ENCODE results near the gene RABL6.
"Not testable (repeated sequence)": the region's sequence is repeated elsewhere in the genome, so short reads cannot be mapped to it uniquely, and the experiment has no call there.

The RABL6 gene

DNA sequence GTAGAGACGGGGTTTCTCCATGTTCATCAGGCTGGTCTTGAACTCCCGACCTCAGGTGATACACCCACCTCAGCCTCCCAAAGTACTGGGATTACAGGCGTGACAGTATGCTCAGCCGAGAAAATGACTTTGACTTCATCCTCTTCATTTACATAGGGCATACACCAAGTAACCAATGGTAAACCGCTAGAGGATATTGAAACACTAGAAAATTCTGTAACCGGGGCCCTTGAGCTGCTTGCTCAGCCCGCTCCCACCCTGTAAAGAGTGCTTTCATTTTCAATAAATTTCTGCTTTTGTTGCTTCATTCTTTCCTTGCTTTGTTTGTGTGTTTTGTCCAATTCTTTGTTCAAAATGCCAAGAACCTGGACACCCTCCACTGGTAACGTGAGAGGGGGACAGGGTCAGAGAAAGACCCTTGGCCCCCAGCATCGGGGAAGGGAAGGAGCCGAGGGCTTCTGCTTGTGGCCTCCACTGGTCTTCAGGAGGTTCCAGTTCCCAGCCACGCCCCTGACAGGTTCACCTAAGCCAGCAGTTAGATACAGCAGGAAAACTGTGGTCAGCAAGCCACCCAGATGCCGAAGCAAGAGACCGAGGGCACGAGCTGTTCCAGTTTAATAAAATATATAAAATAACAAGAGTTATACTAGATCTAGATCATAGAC, 41.9 kb upstream of the RABL6 start:
- not testable (repeated sequence) for H2AFZ ChIP-seq (ENCODE audit: low read depth, low read length); H3K27me3 ChIP-seq (ENCODE audit: insufficient read depth, low read length); H3K4me3 ChIP-seq (ENCODE audit: low read length); H3K9me3 ChIP-seq (ENCODE audit: low read length); H3K36me3 ChIP-seq (ENCODE audit: insufficient read depth, low read length); H3K4me1 ChIP-seq (ENCODE audit: insufficient read depth, low read length)

DNA sequence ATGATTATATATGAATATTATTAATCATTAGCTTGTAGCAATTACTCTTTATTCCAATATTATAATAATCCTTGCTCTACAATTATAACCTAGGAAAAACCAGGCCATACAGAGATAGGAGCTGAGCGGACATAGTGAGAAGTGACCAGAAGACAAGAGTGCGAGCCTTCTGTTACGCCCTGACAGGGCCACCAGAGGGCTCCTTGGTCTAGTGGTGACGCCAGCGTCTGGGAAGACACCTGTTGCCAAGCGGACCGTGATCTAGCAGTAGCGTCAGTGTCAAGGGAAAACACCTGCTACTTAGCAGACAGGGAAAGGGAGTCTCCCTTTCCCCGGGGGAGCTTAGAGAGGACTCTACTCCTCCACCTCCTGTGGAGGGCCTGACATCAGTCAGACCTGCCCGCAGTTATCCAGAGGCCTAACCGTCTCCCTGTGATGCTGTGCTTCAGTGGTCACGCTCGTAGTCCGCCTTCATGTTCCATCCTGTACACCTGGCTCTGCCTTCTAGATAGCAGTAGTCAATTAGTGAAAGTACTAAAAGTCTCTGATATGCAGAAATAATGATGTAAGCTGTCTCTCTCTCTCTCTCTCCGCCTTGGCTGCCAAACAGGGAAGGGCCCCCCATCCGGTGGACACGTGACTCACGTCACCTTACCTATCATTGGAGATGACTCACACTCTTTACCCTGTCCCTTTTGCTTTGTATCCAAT, 41.2 kb upstream of the RABL6 start:
- H3K36me3 ChIP-seq (ENCODE audit: insufficient read depth, low read length); H3K27me3 ChIP-seq (ENCODE audit: insufficient read depth, low read length); H3K4me3 ChIP-seq (ENCODE audit: low read length); H3K9me3 ChIP-seq (ENCODE audit: low read length); H2AFZ ChIP-seq (ENCODE audit: low read depth, low read length); H3K4me1 ChIP-seq (ENCODE audit: insufficient read depth, low read length): not testable (repeated sequence)

DNA sequence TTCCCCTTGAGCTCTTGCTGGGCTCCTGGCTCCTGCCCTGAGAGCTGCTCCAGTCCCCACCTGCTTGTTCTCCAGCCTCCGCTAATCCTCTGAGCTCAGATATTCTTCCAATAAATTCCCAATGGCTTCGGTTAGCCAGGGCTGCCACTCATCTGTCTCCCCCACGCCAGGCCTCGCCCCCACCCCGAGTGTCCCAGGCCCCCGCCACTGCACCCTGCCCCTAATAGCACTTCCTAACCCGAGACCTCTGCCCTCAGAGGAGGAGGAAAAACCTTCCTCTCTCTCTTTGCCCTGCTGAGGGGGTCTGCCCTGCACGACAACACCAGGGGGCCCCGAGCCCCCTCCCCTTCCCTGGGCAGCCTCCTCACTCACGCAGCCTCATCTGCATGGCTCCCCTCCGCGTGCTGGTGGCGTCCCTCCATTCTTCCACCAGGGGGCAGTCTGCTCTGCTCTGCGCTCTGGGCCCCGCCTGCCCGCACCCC, 38.0 kb upstream of the RABL6 start:
- Histone ChIP-seq H3K4me1 (ENCODE audit: insufficient read depth, low read length) (peaks cover 3% of the 10 kb centered on the region), H2AFZ (ENCODE audit: low read depth, low read length) (no peak overlapping the region), H3K4me3 (ENCODE audit: low read length) (no peak overlapping the region), H3K36me3 (ENCODE audit: insufficient read depth, low read length) (no peaks in the 10 kb centered on the region), H3K27me3 (ENCODE audit: insufficient read depth, low read length) (no peaks in the 10 kb centered on the region), H3K9me3 (ENCODE audit: low read length) (peaks cover 8% of the 10 kb centered on the region)

DNA sequence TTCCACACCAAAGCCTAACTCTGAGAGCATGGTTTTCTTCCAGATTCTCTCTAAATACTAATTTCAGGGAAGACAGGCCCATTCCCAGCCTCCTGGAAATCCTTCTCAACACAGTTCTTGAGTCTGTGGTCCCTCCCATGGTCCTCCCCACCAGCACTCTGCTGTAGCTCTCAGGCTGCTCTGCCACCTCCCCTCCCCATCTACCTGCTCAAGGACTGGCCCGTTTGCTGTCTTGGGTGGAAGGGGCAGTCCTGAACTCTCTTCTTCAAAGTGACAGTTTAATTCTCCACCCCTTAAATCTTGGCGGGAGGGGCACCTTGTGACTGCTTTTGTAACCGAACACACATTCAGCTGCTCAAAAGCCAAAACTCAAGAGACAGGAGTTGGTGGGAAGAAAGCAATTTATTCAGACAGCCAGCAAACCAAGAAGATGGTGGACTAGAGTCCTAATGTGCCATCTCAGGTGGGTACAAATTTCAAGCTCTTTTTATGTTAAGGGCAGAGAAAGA, 35.8 kb upstream of the RABL6 start:
- peaks cover 8% of the 10 kb centered on the region for H3K9me3 ChIP-seq (ENCODE audit: low read length)
- no peaks in the 10 kb centered on the region for H3K36me3 ChIP-seq (ENCODE audit: insufficient read depth, low read length)
- H3K27me3 ChIP-seq (ENCODE audit: insufficient read depth, low read length), result no peaks in the 10 kb centered on the region
- H3K4me3 ChIP-seq (ENCODE audit: low read length), result no peak overlapping the region
- no peak overlapping the region for H2AFZ ChIP-seq (ENCODE audit: low read depth, low read length)
- peaks cover 3% of the 10 kb centered on the region for H3K4me1 ChIP-seq (ENCODE audit: insufficient read depth, low read length)

DNA sequence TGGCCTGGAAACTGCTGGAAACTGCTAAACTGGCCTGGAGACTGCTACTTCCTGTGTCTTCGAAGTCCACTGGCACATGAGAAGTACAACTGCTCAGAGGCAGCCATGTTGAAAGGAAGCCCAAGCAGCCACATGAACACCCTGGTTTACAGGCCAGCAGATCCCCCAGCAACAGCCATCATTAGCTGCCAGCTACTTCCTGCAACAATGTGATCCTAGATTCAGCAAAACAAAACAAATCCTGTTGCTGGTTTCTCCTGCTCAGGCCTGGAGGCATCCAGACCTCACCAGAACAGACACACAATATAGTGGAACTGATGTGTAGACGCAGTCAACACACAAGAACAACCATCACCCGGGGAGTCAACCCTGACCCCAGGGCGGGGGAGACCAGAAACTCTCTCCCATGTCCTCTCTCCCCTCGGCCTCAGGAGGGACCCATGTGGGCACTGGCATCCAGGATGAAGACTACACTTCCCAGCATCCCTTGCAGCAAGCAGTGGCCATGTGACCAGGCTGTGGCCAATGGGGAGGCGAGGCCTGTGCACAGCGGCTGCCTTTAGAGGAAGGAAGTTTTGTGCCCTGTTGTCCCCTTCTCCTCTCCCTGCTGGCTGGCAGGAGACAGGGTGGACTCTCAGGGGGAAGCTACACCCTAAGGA, 34.2 kb upstream of the RABL6 start:
- H2AFZ ChIP-seq (ENCODE audit: low read depth, low read length), result no peak overlapping the region

GRCh38 chr9:136774416-136775045, 33.2 kb upstream of the RABL6 start:
- Histone ChIP-seq H3K36me3 (ENCODE audit: insufficient read depth, low read length) (no peaks in the 10 kb centered on the region), H3K4me1 (ENCODE audit: insufficient read depth, low read length) (peaks cover 3% of the 10 kb centered on the region), H3K4me3 (ENCODE audit: low read length) (no peak overlapping the region), H2AFZ (ENCODE audit: low read depth, low read length) (no peak overlapping the region), H3K27me3 (ENCODE audit: insufficient read depth, low read length) (no peaks in the 10 kb centered on the region), H3K9me3 (ENCODE audit: low read length) (peaks cover 8% of the 10 kb centered on the region)

More for the DNA sequence above, 34.2 kb upstream of the RABL6 start:
- Histone ChIP-seq H3K36me3 (ENCODE audit: insufficient read depth, low read length) (no peaks in the 10 kb centered on the region), H3K9me3 (ENCODE audit: low read length) (peaks cover 8% of the 10 kb centered on the region), H3K27me3 (ENCODE audit: insufficient read depth, low read length) (no peaks in the 10 kb centered on the region), H3K4me1 (ENCODE audit: insufficient read depth, low read length) (peaks cover 3% of the 10 kb centered on the region), H3K4me3 (ENCODE audit: low read length) (no peak overlapping the region)

GRCh38 chr9:136775191-136775590, 32.6 kb upstream of the RABL6 start:
- Histone ChIP-seq H3K9me3 (ENCODE audit: low read length) (peaks cover 8% of the 10 kb centered on the region), H3K36me3 (ENCODE audit: insufficient read depth, low read length) (no peaks in the 10 kb centered on the region), H3K4me3 (ENCODE audit: low read length) (no peak overlapping the region), H3K27me3 (ENCODE audit: insufficient read depth, low read length) (no peaks in the 10 kb centered on the region), H2AFZ (ENCODE audit: low read depth, low read length) (no peak overlapping the region), H3K4me1 (ENCODE audit: insufficient read depth, low read length) (no peaks in the 10 kb centered on the region)

DNA sequence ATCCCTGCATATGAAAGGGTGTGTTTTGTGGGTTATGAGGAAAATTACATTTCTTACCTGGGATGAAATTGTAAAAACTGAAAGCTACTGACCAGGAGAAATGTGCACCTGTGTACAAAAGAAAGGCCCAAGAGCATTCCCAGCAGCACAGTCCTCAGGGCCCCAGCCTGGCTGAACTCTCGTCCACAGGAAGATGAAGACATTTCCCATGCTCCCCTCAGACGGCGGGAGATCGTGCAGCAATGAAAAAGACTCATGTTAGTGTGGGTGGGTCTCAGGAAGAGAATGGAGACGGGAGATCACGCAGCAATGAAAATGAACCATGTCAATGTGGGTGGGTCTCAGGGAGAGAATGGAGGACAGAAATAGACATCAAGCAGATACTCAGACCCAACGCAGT, 30.8 kb upstream of the RABL6 start:
- Histone ChIP-seq H3K4me1 (ENCODE audit: insufficient read depth, low read length) (no peaks in the 10 kb centered on the region), H3K4me3 (ENCODE audit: low read length) (no peak overlapping the region), H3K27me3 (ENCODE audit: insufficient read depth, low read length) (peaks cover 5% of the 10 kb centered on the region), H2AFZ (ENCODE audit: low read depth, low read length) (no peak overlapping the region), H3K9me3 (ENCODE audit: low read length) (peaks cover 8% of the 10 kb centered on the region), H3K36me3 (ENCODE audit: insufficient read depth, low read length) (no peaks in the 10 kb centered on the region)

GRCh38 chr9:136777359-136777758, 30.4 kb upstream of the RABL6 start:
- H3K4me3 ChIP-seq (ENCODE audit: low read length), result no peak overlapping the region
- no peaks in the 10 kb centered on the region for H3K36me3 ChIP-seq (ENCODE audit: insufficient read depth, low read length)
- peaks cover 8% of the 10 kb centered on the region for H3K9me3 ChIP-seq (ENCODE audit: low read length)
- no peak overlapping the region for H2AFZ ChIP-seq (ENCODE audit: low read depth, low read length)
- H3K27me3 ChIP-seq (ENCODE audit: insufficient read depth, low read length), result peaks cover 7% of the 10 kb centered on the region
- no peaks in the 10 kb centered on the region for H3K4me1 ChIP-seq (ENCODE audit: insufficient read depth, low read length)

DNA sequence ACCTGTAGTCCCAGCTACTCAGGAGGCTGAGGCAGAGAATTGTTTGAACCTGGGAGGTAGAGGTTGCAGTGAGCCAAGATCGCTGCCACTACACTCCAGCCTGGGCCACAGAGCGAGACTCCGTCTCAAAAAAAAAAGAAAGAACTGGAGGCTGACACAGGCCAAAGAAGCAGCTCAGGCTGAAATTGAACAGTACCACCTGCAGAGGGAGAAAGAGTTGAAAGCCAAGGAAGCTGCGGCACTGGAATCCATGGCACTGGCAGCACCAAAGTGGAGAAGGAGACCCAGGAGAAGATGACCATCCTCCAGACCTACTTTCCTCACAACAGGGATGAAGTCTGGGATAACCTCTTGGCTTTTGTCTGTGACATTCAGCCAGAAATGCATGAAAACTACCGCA, 27.9 kb upstream of the RABL6 start:
- peaks cover 10% of the 10 kb centered on the region for H3K27me3 ChIP-seq (ENCODE audit: insufficient read depth, low read length)
- H3K9me3 ChIP-seq (ENCODE audit: low read length), result no peaks in the 10 kb centered on the region
- H3K4me3 ChIP-seq (ENCODE audit: low read length), result no peak overlapping the region
- H3K36me3 ChIP-seq (ENCODE audit: insufficient read depth, low read length), result no peaks in the 10 kb centered on the region
- peaks cover 2% of the 10 kb centered on the region for H3K4me1 ChIP-seq (ENCODE audit: insufficient read depth, low read length)
- no peak overlapping the region for H2AFZ ChIP-seq (ENCODE audit: low read depth, low read length)

- Histone ChIP-seq H3K4me1 (ENCODE audit: insufficient read depth, low read length) (peaks cover 6% of the 10 kb centered on the region), H3K27me3 (ENCODE audit: insufficient read depth, low read length) (peaks cover 10% of the 10 kb centered on the region), H3K4me3 (ENCODE audit: low read length) (no peak overlapping the region), H3K36me3 (ENCODE audit: insufficient read depth, low read length) (no peaks in the 10 kb centered on the region), H3K9me3 (ENCODE audit: low read length) (no peaks in the 10 kb centered on the region), H2AFZ (ENCODE audit: low read depth, low read length) (no peak overlapping the region)
These were observed 25.3 kb upstream of the RABL6 start for GRCh38 chr9:136782452-136782851.

GRCh38 chr9:136784249-136784996, 23.3 kb upstream of the RABL6 start:
- Histone ChIP-seq H3K27me3 (ENCODE audit: insufficient read depth, low read length) (peaks cover 10% of the 10 kb centered on the region), H3K4me3 (ENCODE audit: low read length) (no peak overlapping the region), H2AFZ (ENCODE audit: low read depth, low read length) (no peak overlapping the region), H3K9me3 (ENCODE audit: low read length) (no peaks in the 10 kb centered on the region), H3K36me3 (ENCODE audit: insufficient read depth, low read length) (no peaks in the 10 kb centered on the region), H3K4me1 (ENCODE audit: insufficient read depth, low read length) (peaks cover 10% of the 10 kb centered on the region)

All from neuron (in vitro differentiated cells).